Sigmoid colon (tissue), 7 donors: ENCODE results near the gene NELFB. TPM values are rescaled to one million over a fixed set of nuclear protein-coding genes. Genes with fewer than 3 reads are reported as not detected.

Source experiments
- DNase-seq: peaks from one replicate; pipeline ENCODE4 v3.0.0-alpha.2; 2019
- H3K27ac ChIP-seq, 4 donors: fragments of 200-600 bp; sonication (generic); one replicate each; pipeline ENCODE4 v1.5.1; 2016 to 2019; ENCODE audit warnings: mild to moderate bottlenecking in 1 of 4
- H3K27me3 ChIP-seq, 3 donors: fragments of 200-600 bp; sonication (generic); one replicate each; pipeline ENCODE4 v1.5.1; 2019; ENCODE audit warnings: mild to moderate bottlenecking in 1 of 3
- H3K36me3 ChIP-seq, 4 donors: fragments of 200-600 bp; sonication (generic); one replicate each; pipeline ENCODE4 v1.5.1; 2016 to 2019
- H3K4me1 ChIP-seq, 4 donors: fragments of 200-600 bp; sonication (generic); one replicate each; pipeline ENCODE4 v1.5.1; 2017 to 2019
- H3K4me3 ChIP-seq, 4 donors: fragments of 200-600 bp; sonication (generic); one replicate each; pipeline ENCODE4 v1.5.1; 2017 to 2019; ENCODE audit warnings: mild to moderate bottlenecking in 2 of 4, moderate library complexity in 1 of 4
- H3K9me3 ChIP-seq, 4 donors: fragments of 200-600 bp in 3 of 4; sonication (generic) in 3 of 4; one replicate each; pipeline versions ENCODE4 v1.5.1 to v1.6.1; 2013 to 2019
- EP300 ChIP-seq, 4 donors: sonication (generic); formaldehyde crosslinking; IDR thresholded peaks; one replicate each; pipeline ENCODE4 v1.6.1; 2017; ENCODE audit warnings: antibody characterized with exemption in 4 of 4
- POLR2A ChIP-seq, 2 donors: fragments of 450-650 bp; IDR thresholded peaks; one replicate each; pipeline ENCODE4 v1.6.1; 2016; ENCODE audit warnings: antibody characterized with exemption in 2 of 2, mild to moderate bottlenecking in 2 of 2, moderate library complexity in 2 of 2
- POLR2AphosphoS5 ChIP-seq, 4 donors: sonication (generic); formaldehyde crosslinking; IDR thresholded peaks; one replicate each; pipeline ENCODE4 v1.6.1; 2017; ENCODE audit warnings: antibody characterized with exemption in 4 of 4
- WGBS, 2 donors: extraction: QIAGEN DNeasy Blood & Tissue Kit; methylation state at CpG; one replicate each; pipeline ENCODE4 v1.1.7; 2013; 5-methylcytosine and 5-hydroxymethylcytosine counted together
- intact Hi-C: fragments of 100-400 bp; cut with DNase I; formaldehyde crosslinking; loops from one replicate; pipeline ENCODE4 v1.15.1; 2023
- polyA plus RNA-seq, 3 donors: library from polyadenylated mRNA; stranded (reverse); fragments of 200-250 nt; gene quantifications; one replicate each; pipeline ENCODE4 v1.2.3, GENCODE V29; 2013
- total RNA-seq, 4 donors: library from RNA; depleted of rRNA; stranded (reverse); fragments of >200 nt; gene quantifications; one replicate each; pipeline ENCODE4 v1.1.0, GENCODE V29; 2016
- TF ChIP-seq, protein P1 (sequence below), 4 experiments: fragments of 450-650 bp in 3 of 4; fragments of 200-600 bp in 1 of 4; IDR thresholded peaks; one replicate each; pipeline ENCODE4 v1.5.1; 2016 to 2019; ENCODE audit warnings: antibody characterized with exemption in 4 of 4, mild to moderate bottlenecking in 3 of 4, moderate library complexity in 2 of 4
- donor health status: healthy with polysubstance abuse.
- donor health status: Bipolar disorder and iron deficiency.
- donor health status: healthy.

The NELFB gene
- total and polyA plus RNA-seq, 7 donors = 24.7 to 70.5 (median 36.5) TPM

DNA sequence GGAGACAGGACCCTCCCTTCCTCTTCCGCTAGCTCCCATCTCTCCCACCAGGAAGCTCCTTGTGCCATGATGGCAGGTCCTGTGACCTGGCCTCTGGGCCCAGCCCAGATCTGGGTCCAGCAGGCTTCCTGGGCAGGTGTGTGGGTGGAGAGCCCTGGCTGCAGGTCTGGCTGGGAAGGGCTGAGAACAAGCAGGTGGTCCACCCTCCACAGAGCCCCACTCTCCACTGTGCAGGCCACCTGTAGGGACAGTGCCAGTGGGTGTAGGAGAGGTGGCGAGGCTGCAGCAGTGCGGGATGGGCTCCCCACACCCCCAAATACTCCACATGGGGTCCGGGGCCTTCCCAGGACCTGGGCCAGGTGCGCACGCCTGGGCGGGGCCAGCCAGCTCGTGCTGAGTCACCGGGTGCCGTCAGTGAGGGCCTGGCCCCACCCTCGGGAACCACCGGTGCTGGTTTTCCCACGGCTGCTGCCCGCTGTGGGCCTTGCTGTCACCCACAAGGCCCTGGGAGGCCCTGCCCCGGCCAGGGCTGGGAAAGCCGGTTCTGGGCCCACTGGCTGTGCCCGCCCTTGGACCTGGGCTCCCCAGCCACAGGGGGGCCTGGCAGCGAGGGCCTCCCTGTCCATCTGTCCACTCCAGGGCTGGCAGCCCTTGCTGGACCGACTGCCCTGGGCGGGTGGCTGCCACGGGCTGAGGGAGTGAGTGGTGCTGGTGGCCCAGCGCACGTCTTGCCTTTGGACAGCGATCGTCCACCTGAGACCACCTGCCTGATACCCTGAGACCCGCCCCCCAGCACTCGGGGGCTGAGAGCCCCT lies 56.3 kb downstream of the NELFB start:
- TF ChIP-seq POLR2A (IDR thresholded peaks at IDR 0.05) (peak in 1 of 2 donors; percentile 24), EP300 (IDR thresholded peaks at IDR 0.05) (no peak)
- Histone ChIP-seq H3K27me3 (peaks cover 18 to 51% (median 31%) of the 10 kb centered on the region in 3 donors), H3K36me3 (no peaks in the 10 kb centered on the region), H3K4me3 (no peak overlapping the region), H3K27ac (no peak overlapping the region), H3K9me3 (no peaks in the 10 kb centered on the region), H3K4me1 (peaks cover 0 to 27% (median 18%) of the 10 kb centered on the region in 4 donors)
- 13 to 52% methylated on average over 27 of the region's 27 CpGs for WGBS, 2 donors
- intact Hi-C loops = no loop called here
- DNase-seq = no peak

DNA sequence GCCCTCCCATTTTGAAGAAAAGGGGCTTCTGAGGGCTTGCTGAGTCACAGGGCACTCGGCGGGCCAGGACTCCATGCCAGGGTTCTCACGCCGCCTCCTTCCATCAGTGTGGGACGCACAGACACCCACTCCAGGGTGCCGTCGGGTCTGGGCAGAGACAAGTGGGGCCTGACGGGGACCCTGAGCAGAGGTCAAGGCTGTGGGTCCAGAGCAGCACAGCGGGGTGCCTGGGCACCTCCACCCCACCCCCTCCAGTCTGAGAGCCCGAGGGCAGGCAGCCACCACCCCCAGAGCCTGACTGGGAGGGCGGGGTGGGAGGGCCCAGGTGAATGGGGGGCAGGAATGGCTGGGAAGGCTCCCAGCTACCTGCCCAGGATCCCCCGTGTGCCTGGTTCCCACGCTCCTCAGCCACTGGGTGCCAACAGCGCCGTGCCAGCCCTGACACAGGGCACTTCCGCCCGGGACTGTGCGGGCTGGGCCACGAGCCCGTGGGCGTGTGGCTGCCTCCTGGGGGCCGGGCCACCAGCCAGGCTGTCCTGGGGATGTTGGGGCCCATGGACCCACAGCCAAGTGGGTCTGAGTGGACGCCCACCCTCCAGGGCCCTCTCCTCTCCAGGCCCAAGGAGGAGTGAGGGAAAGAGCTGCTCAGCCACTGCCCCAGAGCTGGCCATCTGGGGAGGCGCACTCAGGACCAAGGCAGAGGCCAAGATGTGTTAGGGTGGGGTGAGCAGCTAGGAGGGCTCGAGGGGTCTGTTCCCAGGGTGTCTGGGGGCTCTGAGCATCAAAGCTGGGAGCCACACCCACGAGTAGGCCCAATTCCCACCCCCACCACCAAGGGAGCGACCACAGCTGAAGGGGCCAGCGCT lies 57.1 kb downstream of the NELFB start:
- no peak overlapping the region for H3K27ac ChIP-seq
- DNase-seq = no peak
- TF ChIP-seq, protein P1, sequence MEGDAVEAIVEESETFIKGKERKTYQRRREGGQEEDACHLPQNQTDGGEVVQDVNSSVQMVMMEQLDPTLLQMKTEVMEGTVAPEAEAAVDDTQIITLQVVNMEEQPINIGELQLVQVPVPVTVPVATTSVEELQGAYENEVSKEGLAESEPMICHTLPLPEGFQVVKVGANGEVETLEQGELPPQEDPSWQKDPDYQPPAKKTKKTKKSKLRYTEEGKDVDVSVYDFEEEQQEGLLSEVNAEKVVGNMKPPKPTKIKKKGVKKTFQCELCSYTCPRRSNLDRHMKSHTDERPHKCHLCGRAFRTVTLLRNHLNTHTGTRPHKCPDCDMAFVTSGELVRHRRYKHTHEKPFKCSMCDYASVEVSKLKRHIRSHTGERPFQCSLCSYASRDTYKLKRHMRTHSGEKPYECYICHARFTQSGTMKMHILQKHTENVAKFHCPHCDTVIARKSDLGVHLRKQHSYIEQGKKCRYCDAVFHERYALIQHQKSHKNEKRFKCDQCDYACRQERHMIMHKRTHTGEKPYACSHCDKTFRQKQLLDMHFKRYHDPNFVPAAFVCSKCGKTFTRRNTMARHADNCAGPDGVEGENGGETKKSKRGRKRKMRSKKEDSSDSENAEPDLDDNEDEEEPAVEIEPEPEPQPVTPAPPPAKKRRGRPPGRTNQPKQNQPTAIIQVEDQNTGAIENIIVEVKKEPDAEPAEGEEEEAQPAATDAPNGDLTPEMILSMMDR (IDR thresholded peaks at IDR 0.05) = no peak
- no peak for TF ChIP-seq POLR2A (IDR thresholded peaks at IDR 0.05)
- TF ChIP-seq POLR2AphosphoS5 (IDR thresholded peaks at IDR 0.05) = no peak
- no peak for TF ChIP-seq EP300 (IDR thresholded peaks at IDR 0.05)
- intact Hi-C loops = no loop called here
- H3K36me3 ChIP-seq = no peaks in the 10 kb centered on the region
- H3K27me3 ChIP-seq = peaks cover 20 to 51% (median 31%) of the 10 kb centered on the region in 3 donors
- no peaks in the 10 kb centered on the region for H3K9me3 ChIP-seq
- H3K4me3 ChIP-seq = no peak overlapping the region
- peaks cover 0 to 25% (median 16%) of the 10 kb centered on the region in 4 donors for H3K4me1 ChIP-seq
- 27 to 73% methylated on average over 28 of the region's 28 CpGs for WGBS, 2 donors

DNA sequence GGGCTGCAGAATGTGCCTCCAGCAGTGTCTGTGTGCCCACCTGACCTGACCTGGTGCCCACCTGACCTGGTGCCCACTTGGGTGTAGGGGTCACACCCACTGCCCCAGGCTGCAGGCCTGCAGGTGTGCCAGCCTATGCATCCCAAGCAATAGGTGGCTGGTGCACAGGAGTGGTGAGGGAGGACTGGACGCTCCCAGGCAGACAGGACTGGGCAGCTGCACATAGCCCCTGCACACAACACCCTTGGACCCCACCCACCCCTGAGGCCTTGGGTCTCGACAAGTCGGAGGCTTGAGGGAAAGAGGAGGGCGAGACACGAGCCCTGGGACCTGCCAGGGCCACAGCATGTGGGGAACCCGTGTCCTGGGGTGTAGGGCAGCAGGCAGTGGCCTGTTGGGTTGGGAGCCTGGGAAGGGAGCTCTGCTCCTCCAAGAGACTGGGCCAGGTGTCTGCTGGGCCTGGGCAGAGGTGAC lies 57.8 kb downstream of the NELFB start:
- peak; percentile 43 for DNase-seq

DNA sequence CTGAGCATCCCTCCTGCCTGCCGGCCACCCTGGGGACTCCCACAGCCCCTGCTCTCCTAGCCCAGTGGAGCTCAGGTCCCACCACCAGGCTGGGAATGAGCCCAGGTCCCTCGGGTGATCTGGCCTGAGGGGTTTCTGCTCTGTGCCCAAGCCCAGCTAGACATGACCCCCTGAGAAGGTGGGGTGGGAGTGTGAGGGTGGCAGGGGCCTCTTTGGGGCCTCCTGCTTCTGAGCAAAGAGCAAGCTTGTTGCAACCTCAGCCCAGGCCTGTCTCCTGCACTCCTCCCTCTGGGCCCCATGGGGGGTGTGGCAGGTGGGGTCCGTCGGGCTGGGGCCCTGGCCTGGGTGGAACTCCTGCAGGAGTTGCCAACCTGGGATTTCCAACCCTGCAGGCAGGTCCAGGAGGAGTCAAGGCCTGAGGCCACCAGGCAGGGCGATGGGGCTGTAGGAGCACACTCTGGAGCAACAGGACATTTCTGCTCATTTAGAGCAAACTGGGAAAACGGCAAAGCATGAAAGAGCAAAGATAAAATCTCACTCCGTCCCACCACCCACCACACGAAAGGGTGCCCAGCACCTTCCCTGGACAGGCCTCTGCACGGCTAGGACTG lies 58.3 kb downstream of the NELFB start:
- WGBS, 2 donors = 51 to 67% methylated on average over 9 of the region's 9 CpGs
- Histone ChIP-seq H3K27ac (no peak overlapping the region), H3K27me3 (peaks cover 13 to 43% (median 29%) of the 10 kb centered on the region in 3 donors), H3K4me3 (no peak overlapping the region), H3K36me3 (no peaks in the 10 kb centered on the region), H3K9me3 (no peaks in the 10 kb centered on the region), H3K4me1 (peaks cover 0 to 22% (median 15%) of the 10 kb centered on the region in 4 donors)
- TF ChIP-seq, protein P1 (IDR thresholded peaks at IDR 0.05) = no peak
- TF ChIP-seq EP300 (IDR thresholded peaks at IDR 0.05) (no peak), POLR2A (IDR thresholded peaks at IDR 0.05) (no peak)
- intact Hi-C loops = no loop called here
- peak; percentile 36 for DNase-seq

More for the DNA sequence above, 57.8 kb downstream of the NELFB start:
- 78 to 91% methylated on average over 6 of the region's 6 CpGs for WGBS, 2 donors
- Histone ChIP-seq H3K9me3 (no peaks in the 10 kb centered on the region), H3K27ac (no peak overlapping the region), H3K27me3 (peaks cover 13 to 49% (median 31%) of the 10 kb centered on the region in 3 donors), H3K36me3 (no peaks in the 10 kb centered on the region), H3K4me1 (peaks cover 0 to 22% (median 15%) of the 10 kb centered on the region in 4 donors), H3K4me3 (no peak overlapping the region)
- TF ChIP-seq POLR2A (IDR thresholded peaks at IDR 0.05) = no peak
- TF ChIP-seq, protein P1 (IDR thresholded peaks at IDR 0.05) = no peak
- TF ChIP-seq POLR2AphosphoS5 (IDR thresholded peaks at IDR 0.05) = no peak
- no peak for TF ChIP-seq EP300 (IDR thresholded peaks at IDR 0.05)
- intact Hi-C loops = no loop called here
